GM12878 (cell line): ENCODE measurements around the gene SOX6. TPM values are rescaled to one million over a fixed set of nuclear protein-coding genes. Genes with fewer than 3 reads are reported as not detected.

ENCODE experiments used
- ATAC-seq: fragments of 200-7000 bp; cut with Tn5 transposase; 3 replicates; pipeline ENCODE4 v1.9.1; 2020; ENCODE audit warnings: mild to moderate bottlenecking, moderate library complexity
- BruUV-seq: library from RNA; stranded (reverse); fragments of 400-500 nt; replicated peaks from 2 replicates; lab custom pipeline; 2021; lab: Mats Ljungman, UMichigan
- CTCF ChIA-PET: fragments of 300-600 bp; sonication (Branson Sonifier 250); formaldehyde crosslinking; extraction: SDS; loops from one replicate; lab custom pipeline; 2021; ENCODE audit warnings: inconsistent platforms; lab: Yijun Ruan, JAX
- POLR2A ChIA-PET: fragments of 350-600 bp; formaldehyde crosslinking; extraction: SDS; loops from one replicate; lab custom pipeline; 2021; ENCODE audit warnings: inconsistent platforms; lab: Charles Lee
- RAD21 ChIA-PET: fragments of 300-600 bp; sonication (Branson Sonifier 250); formaldehyde crosslinking; loops from one replicate; lab custom pipeline; 2023; ENCODE audit warnings: antibody characterized with exemption; ENCODE audit not compliant: unreplicated experiment; lab: Charles Lee
- SMC1A ChIA-PET: fragments of 300-600 bp; sonication (Branson Sonifier 250); formaldehyde crosslinking; loops from one replicate; lab custom pipeline; 2023; ENCODE audit not compliant: unreplicated experiment, uncharacterized antibody; lab: Charles Lee
- DNase-seq: peaks from one replicate; pipeline ENCODE4 v3.0.0-alpha.2; 2011; ENCODE audit warnings: low read depth, low spot score
- FAIRE-seq: peaks from 3 replicates; lab custom pipeline; 2011; peaks lifted over from hg19 to GRCh38; lab: Jason Lieb, UNC
- H2AFZ ChIP-seq: 2 replicates; pipeline ENCODE4 v1.6.0; 2011; ENCODE audit warnings: low read depth, low read length, control low read depth; ENCODE audit not compliant: control insufficient read depth
- H3K27ac ChIP-seq: 2 replicates; pipeline ENCODE4 v1.5.1; 2011; ENCODE audit warnings: control low read depth; ENCODE audit not compliant: control insufficient read depth, insufficient read depth
- H3K27me3 ChIP-seq, 2 experiments: replicated peaks in 1 of 2; 2 replicates each; pipeline versions ENCODE4 v1.6.0 to v1.6.1; 2011; ENCODE audit warnings: low read length in 1 of 2; ENCODE audit not compliant: control insufficient read depth in 2 of 2, insufficient read depth in 2 of 2
- H3K36me3 ChIP-seq, 2 experiments: 2 replicates each; pipeline ENCODE4 v1.5.1; 2011; ENCODE audit warnings: low read length in 1 of 2; ENCODE audit not compliant: control insufficient read depth in 2 of 2, insufficient read depth in 2 of 2
- H3K4me1 ChIP-seq: 2 replicates; pipeline ENCODE4 v1.6.1; 2011; ENCODE audit warnings: mild to moderate bottlenecking, low read length, moderate library complexity, mixed read lengths; ENCODE audit not compliant: control insufficient read depth, insufficient read depth
- H3K4me2 ChIP-seq: 2 replicates; pipeline ENCODE4 v1.6.0; 2011; ENCODE audit warnings: control low read depth; ENCODE audit not compliant: control insufficient read depth, insufficient read depth
- H3K4me3 ChIP-seq: fragments of 200-600 bp; sonication (generic); 2 replicates; pipeline ENCODE4 v1.5.1; 2016
- H3K79me2 ChIP-seq: 2 replicates; pipeline ENCODE4 v1.6.0; 2011; ENCODE audit warnings: low read length; ENCODE audit not compliant: control insufficient read depth, insufficient read depth
- H3K9ac ChIP-seq: 2 replicates; pipeline ENCODE4 v1.8.0; 2011; ENCODE audit warnings: low read length, control low read depth, mixed read lengths; ENCODE audit not compliant: control insufficient read depth, insufficient read depth
- H3K9me3 ChIP-seq: replicated peaks from 3 replicates; pipeline ENCODE4 v1.5.1; 2011; ENCODE audit warnings: mild to moderate bottlenecking, low read length; ENCODE audit not compliant: control insufficient read depth, insufficient read depth
- H4K20me1 ChIP-seq: 2 replicates; pipeline ENCODE4 v1.6.0; 2011; ENCODE audit not compliant: control insufficient read depth, insufficient read depth
- CBFB ChIP-seq: IDR thresholded peaks from 2 replicates; pipeline ENCODE4 v1.6.1; 2016; ENCODE audit warnings: antibody characterized with exemption, low read depth
- CREM ChIP-seq: IDR thresholded peaks from 2 replicates; pipeline ENCODE4 v1.6.1; 2014; ENCODE audit warnings: antibody characterized with exemption, low read depth
- EED ChIP-seq: sonication (generic); IDR thresholded peaks from 2 replicates; pipeline ENCODE4 v1.6.1; 2016; ENCODE audit warnings: antibody characterized with exemption, low read depth
- FOXM1 ChIP-seq: IDR thresholded peaks from 2 replicates; pipeline ENCODE4 v1.6.1; 2012; ENCODE audit warnings: low read depth, mild to moderate bottlenecking, inconsistent platforms, low read length, moderate library complexity
- LARP7 ChIP-seq: fragments of 450-650 bp; IDR thresholded peaks from 2 replicates; pipeline ENCODE4 v1.6.1; 2017; ENCODE audit warnings: mild to moderate bottlenecking
- MXI1 ChIP-seq: fragments of 150-350 bp; IDR thresholded peaks from 2 replicates; pipeline ENCODE4 v1.6.1; 2011; ENCODE audit warnings: low read depth, mild to moderate bottlenecking, inconsistent platforms, low read length, improper control_type of control experiment
- NFIC ChIP-seq: IDR thresholded peaks from 2 replicates; pipeline ENCODE4 v1.6.1; 2012; ENCODE audit warnings: low read depth, mild to moderate bottlenecking, inconsistent platforms, low read length, moderate library complexity
- NFYA ChIP-seq: IDR thresholded peaks from 2 replicates; pipeline ENCODE4 v1.6.1; 2011; ENCODE audit warnings: low read depth, mild to moderate bottlenecking, low read length, improper control_type of control experiment, borderline replicate concordance
- NFYB ChIP-seq: IDR thresholded peaks from 2 replicates; pipeline ENCODE4 v1.6.1; 2011; ENCODE audit warnings: low read depth, mild to moderate bottlenecking, low read length, improper control_type of control experiment, moderate library complexity; ENCODE audit not compliant: insufficient read depth
- POLR2AphosphoS5 ChIP-seq: IDR thresholded peaks from 2 replicates; pipeline ENCODE4 v1.6.1; 2011; ENCODE audit warnings: mild to moderate bottlenecking, low read length, inconsistent platforms
- RAD21 ChIP-seq: IDR thresholded peaks from 2 replicates; pipeline ENCODE4 v1.6.1; 2011; ENCODE audit warnings: mild to moderate bottlenecking, low read depth, low read length, moderate library complexity; ENCODE audit not compliant: insufficient read depth
- RAD51 ChIP-seq: fragments of 450-650 bp; IDR thresholded peaks from 2 replicates; pipeline ENCODE4 v1.6.1; 2016; ENCODE audit warnings: moderate library complexity, mild to moderate bottlenecking, inconsistent platforms
- SP1 ChIP-seq: IDR thresholded peaks from one replicate; pipeline ENCODE4 v1.6.1; 2011; ENCODE audit warnings: low read depth, low read length
- SPI1 ChIP-seq: IDR thresholded peaks from 2 replicates; pipeline ENCODE4 v1.6.1; 2011; ENCODE audit warnings: low read depth, mild to moderate bottlenecking, low read length, moderate library complexity, borderline replicate concordance; ENCODE audit not compliant: insufficient read depth
- STAT3 ChIP-seq: IDR thresholded peaks from 2 replicates; pipeline ENCODE4 v1.6.1; 2011; ENCODE audit warnings: low read depth, low read length, improper control_type of control experiment
- SUZ12 ChIP-seq: fragments of 200-600 bp; sonication (generic); IDR thresholded peaks from one replicate; pipeline ENCODE4 v1.6.1; 2018; ENCODE audit warnings: antibody characterized with exemption, mild to moderate bottlenecking; ENCODE audit not compliant: unreplicated experiment
- TCF7 ChIP-seq: IDR thresholded peaks from 2 replicates; pipeline ENCODE4 v1.6.1; 2014; ENCODE audit warnings: antibody characterized with exemption, borderline replicate concordance
- ZNF622 ChIP-seq: fragments of 450-650 bp; IDR thresholded peaks from 2 replicates; pipeline ENCODE4 v1.6.1; 2017; ENCODE audit warnings: mild to moderate bottlenecking, inconsistent platforms
- WGBS: methylation state at CpG from one replicate; pipeline ENCODE4 v1.1.6; 2016; ENCODE audit warnings: low lambda C conversion rate; ENCODE audit not compliant: insufficient replicate concordance, insufficient coverage; ENCODE audit errors: missing lambda C conversion rate; 5-methylcytosine and 5-hydroxymethylcytosine counted together
- in situ Hi-C: fragments of 300-500 bp; cut with MboI; formaldehyde crosslinking; loops from 9 replicates; pipeline ENCODE4 v1.14.3; 2018; ENCODE audit warnings: mixed read lengths
- intact Hi-C: fragments of 100-400 bp; cut with micrococcal nuclease; formaldehyde crosslinking; loops from one replicate; pipeline ENCODE4 v1.14.2; 2022; ENCODE audit not compliant: unreplicated experiment
- polyA plus RNA-seq, 11 experiments: library from polyadenylated mRNA; depleted of rRNA in 4 of 11; unstranded in 6 of 11; stranded (reverse) in 5 of 11; fragments of >200 nt; fragmentation: Nextera tagmentation in 4 of 11; fragmentation: Illumina TruSeq in 1 of 11; extraction: Ambion mirVana in 4 of 11; extraction: Trizol in 1 of 11; gene quantifications; 1 replicate in 1 of 11; 2 replicates in 10 of 11; pipeline versions ENCODE4 v1.2.1 to v1.2.3, GENCODE V29; 2011 to 2016; ENCODE audit warnings: inconsistent platforms in 2 of 11, missing spikeins in 2 of 11, low read depth in 1 of 11
- total RNA-seq, 4 experiments: library from RNA; depleted of rRNA in 3 of 4; stranded (reverse); fragments of >200 nt in 3 of 4; fragmentation: Illumina TruSeq in 1 of 4; extraction: Trizol in 1 of 4; gene quantifications; 2 replicates each; pipeline versions ENCODE4 v1.2.1 to v1.2.3, GENCODE V29; 2013 to 2021
- TF ChIP-seq, protein P1 (sequence below): IDR thresholded peaks from 2 replicates; pipeline ENCODE4 v1.6.1; 2012; ENCODE audit warnings: low read depth, low read length, improper control_type of control experiment

SOX6 gene
- total and polyA plus RNA-seq, 10 of the 15 experiments (the other 5 are each of a cell fraction or from before 2014, with no cell fraction given), result 0.03 to 0.71 (median 0.29) TPM; not detected in 4

DNA sequence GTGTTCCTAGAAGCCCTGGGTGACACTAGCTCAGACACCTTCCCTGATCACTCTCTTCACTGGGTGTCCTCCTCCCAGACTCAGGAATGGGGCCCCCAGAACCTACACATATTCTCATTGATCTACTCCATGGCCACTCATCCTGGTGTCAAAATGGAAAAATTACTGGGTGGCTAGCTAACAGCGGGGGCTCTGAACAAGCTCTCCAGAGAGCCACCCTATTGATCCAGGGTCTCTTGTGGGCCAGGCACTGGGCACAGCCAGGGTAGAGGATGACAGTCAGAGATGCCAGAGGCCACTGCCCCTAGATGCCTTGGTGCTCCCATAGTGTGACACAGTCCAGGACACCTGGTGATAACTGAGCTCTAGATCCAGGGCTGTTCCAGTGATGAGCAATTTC is 393.1 kb downstream of the SOX6 start:
- FAIRE-seq, result no peak
- no peak overlapping the region for H3K27ac ChIP-seq
- ChIA-PET SMC1A (no interaction called here), CTCF (interaction anchor here (1.0 to 1.9 kb wide), 2 partner anchors 16 to 25 kb away, joined by 3 to 5 read pairs; no protein-coding TSS in a partner anchor), POLR2A (no interaction called here), RAD21 (no interaction called here)
- H3K4me2 ChIP-seq, result no peak overlapping the region
- H3K36me3 ChIP-seq, result no peaks in the 10 kb centered on the region
- H3K27me3 ChIP-seq, result no peaks in the 10 kb centered on the region
- no peak for DNase-seq
- H4K20me1 ChIP-seq, result no peaks in the 10 kb centered on the region
- no peak for TF ChIP-seq SP1
- TF ChIP-seq SPI1, result no peak
- TF ChIP-seq ZNF622, result no peak
- TF ChIP-seq STAT3, result no peak
- TF ChIP-seq, protein P1, sequence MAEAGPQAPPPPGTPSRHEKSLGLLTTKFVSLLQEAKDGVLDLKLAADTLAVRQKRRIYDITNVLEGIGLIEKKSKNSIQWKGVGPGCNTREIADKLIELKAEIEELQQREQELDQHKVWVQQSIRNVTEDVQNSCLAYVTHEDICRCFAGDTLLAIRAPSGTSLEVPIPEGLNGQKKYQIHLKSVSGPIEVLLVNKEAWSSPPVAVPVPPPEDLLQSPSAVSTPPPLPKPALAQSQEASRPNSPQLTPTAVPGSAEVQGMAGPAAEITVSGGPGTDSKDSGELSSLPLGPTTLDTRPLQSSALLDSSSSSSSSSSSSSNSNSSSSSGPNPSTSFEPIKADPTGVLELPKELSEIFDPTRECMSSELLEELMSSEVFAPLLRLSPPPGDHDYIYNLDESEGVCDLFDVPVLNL, result no peak
- TF ChIP-seq MXI1, result no peak
- no peak for TF ChIP-seq TCF7
- no peak for TF ChIP-seq EED
- TF ChIP-seq NFYB, result no peak
- TF ChIP-seq RAD21, result no peak
- TF ChIP-seq SUZ12, result no peak
- TF ChIP-seq CBFB, result no peak
- TF ChIP-seq LARP7, result no peak
- TF ChIP-seq NFIC, result no peak
- TF ChIP-seq CREM, result no peak
- TF ChIP-seq NFYA, result no peak
- TF ChIP-seq FOXM1, result no peak
- TF ChIP-seq RAD51, result no peak
- no peak for TF ChIP-seq POLR2AphosphoS5
- no peaks in the 10 kb centered on the region for H3K9me3 ChIP-seq
- H2AFZ ChIP-seq, result no peak overlapping the region
- BruUV-seq, result no TSS peak
- intact Hi-C loops (no loop called here), in situ Hi-C loops (no loop called here)
- no peaks in the 10 kb centered on the region for H3K4me1 ChIP-seq
- no peaks in the 10 kb centered on the region for H3K79me2 ChIP-seq
- ATAC-seq, result no peak
- H3K4me3 ChIP-seq, result no peak overlapping the region
- H3K9ac ChIP-seq, result no peak overlapping the region
- WGBS, result 100% methylated on average over 1 of the region's 1 CpG
